ENCODE measurements around the gene CEP63.

CEP63 gene

DNA sequence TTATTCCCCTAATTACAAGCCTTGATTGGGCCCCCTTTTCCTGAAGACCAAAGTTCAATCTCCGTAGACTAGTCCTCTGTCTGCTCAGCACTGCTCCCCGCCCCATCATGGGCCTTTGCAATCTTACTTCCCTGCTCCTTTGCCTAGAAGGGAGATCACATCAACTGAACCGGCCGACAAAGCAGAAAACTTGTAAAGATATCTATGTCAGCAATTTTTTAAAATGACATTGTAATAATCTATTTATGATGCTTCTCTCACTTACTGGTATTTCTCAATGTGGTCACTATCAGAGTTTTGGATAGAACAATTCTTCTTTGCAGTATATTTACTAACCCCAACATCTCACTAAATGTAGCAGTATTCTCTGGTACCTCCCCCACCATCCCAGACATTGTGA is 17.3 kb upstream of the CEP63 start:
- no peak overlapping the region for H3K4me3 ChIP-seq (ENCODE audit: low read depth, low read length)
- DNase-seq (ENCODE audit: low read depth): no peak
- TF ChIP-seq POLR2A (IDR thresholded peaks at IDR 0.05; ENCODE audit: extremely low read depth, insufficient read length): no peak
- TF ChIP-seq, protein P1, sequence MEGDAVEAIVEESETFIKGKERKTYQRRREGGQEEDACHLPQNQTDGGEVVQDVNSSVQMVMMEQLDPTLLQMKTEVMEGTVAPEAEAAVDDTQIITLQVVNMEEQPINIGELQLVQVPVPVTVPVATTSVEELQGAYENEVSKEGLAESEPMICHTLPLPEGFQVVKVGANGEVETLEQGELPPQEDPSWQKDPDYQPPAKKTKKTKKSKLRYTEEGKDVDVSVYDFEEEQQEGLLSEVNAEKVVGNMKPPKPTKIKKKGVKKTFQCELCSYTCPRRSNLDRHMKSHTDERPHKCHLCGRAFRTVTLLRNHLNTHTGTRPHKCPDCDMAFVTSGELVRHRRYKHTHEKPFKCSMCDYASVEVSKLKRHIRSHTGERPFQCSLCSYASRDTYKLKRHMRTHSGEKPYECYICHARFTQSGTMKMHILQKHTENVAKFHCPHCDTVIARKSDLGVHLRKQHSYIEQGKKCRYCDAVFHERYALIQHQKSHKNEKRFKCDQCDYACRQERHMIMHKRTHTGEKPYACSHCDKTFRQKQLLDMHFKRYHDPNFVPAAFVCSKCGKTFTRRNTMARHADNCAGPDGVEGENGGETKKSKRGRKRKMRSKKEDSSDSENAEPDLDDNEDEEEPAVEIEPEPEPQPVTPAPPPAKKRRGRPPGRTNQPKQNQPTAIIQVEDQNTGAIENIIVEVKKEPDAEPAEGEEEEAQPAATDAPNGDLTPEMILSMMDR (IDR thresholded peaks at IDR 0.05; ENCODE audit: low read depth, low read length): no peak
- TF ChIP-seq MAX (IDR thresholded peaks at IDR 0.05; ENCODE audit: low read depth, low read length): no peak
- no peak for TF ChIP-seq MYC (IDR thresholded peaks at IDR 0.05; ENCODE audit: low read depth, low read length)

DNA sequence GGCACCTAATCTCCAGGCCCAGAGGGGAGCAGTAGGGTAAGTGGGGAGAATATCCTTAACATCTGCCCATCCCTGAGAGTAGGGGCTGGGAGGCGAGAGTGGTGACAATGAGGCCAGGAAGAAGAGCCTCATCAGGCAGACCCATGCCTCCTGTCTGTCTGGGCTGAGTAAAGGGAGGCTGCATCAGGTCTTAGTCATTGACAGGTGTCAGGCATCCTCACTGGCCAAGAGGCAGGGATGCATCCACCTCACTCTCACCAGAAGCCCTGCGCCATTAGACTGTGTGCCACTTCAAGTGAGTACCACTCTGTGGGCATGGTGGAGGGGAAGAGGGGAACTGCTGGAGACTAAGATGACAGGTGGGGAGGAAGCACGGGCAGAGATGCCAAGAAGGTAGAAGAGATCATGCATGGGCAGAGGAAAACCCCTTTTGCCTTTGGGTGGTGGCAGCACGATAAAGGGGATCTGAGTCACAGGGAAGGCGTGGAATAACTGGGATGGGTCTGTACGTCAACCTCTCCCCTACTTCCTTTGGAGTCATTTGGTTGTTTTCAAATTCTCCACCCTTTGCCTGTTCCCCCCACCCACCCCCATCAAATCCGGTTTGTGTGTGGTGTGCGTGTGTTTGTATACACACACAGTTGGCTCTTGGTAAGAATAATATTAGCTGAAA is 14.2 kb upstream of the CEP63 start:
- no peak overlapping the region for H3K4me3 ChIP-seq (ENCODE audit: low read depth, low read length)
- TF ChIP-seq MAX (IDR thresholded peaks at IDR 0.05; ENCODE audit: low read depth, low read length) (no peak), POLR2A (IDR thresholded peaks at IDR 0.05; ENCODE audit: extremely low read depth, insufficient read length) (no peak), MYC (IDR thresholded peaks at IDR 0.05; ENCODE audit: low read depth, low read length) (no peak)
- TF ChIP-seq, protein P1 (IDR thresholded peaks at IDR 0.05; ENCODE audit: low read depth, low read length): no peak
- DNase-seq (ENCODE audit: low read depth): no peak

- no peak for DNase-seq (ENCODE audit: low read depth)
- TF ChIP-seq, protein P1 (IDR thresholded peaks at IDR 0.05; ENCODE audit: low read depth, low read length): no peak
- TF ChIP-seq POLR2A (IDR thresholded peaks at IDR 0.05; ENCODE audit: extremely low read depth, insufficient read length) (no peak), MYC (IDR thresholded peaks at IDR 0.05; ENCODE audit: low read depth, low read length) (no peak), MAX (IDR thresholded peaks at IDR 0.05; ENCODE audit: low read depth, low read length) (no peak)
- H3K4me3 ChIP-seq (ENCODE audit: low read depth, low read length): no peak overlapping the region
These were observed 13.0 kb upstream of the CEP63 start for GRCh38 chr3:134472831-134473230.

DNA sequence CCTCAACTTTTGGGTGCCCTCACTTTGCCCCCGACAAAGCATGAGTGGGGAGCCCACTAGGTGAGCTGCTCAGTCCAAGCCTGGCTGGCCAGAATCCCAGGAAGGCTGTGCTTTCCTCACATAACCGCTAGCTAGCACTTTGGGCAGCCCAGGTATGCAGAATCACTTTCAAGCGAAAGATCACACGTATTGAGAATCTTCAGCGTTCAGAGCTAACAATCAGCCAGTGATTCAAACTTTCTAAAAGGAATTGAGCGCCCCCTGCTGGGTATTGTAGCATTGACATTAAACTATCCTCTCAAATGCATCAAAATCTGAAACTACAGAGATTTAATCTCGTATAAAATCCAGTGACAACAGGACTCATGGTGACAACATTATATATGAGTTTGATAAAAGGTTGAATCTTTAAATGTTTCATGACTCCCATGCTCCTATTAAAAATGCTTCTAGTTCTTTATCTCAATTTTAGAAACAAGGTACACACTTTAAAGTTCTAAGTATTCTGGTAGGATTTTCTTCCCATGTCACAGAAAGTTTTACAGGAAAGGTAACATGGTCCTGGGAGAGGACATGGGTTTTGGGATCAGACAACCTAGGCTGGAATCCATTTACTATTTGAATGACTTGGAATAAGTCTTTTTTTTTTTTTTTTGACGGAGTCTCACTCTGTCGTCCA is 11.8 kb upstream of the CEP63 start:
- H3K4me3 ChIP-seq (ENCODE audit: low read depth, low read length): no peak overlapping the region
- DNase-seq (ENCODE audit: low read depth): peak; percentile 68
- TF ChIP-seq MAX (IDR thresholded peaks at IDR 0.05; ENCODE audit: low read depth, low read length): no peak
- TF ChIP-seq, protein P1 (IDR thresholded peaks at IDR 0.05; ENCODE audit: low read depth, low read length): peak; percentile 55

DNA sequence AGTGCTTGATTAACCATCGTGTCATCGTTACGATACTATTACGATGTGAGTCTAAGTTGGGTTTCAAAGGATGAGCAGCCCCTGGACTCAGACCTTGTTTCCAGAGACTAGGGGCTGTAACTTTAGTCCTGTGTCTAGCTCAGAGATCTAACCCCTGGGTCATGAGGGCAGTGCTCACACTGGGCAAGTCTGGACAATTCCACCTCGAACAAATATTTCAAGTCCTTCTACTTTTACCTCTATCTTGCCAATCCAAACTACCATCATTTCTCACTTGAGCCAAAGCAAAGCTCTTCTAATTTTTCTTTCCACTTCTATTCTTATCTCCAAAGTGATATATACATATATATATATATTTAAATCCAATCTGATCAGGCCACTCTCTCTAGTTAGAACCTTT is 10.9 kb upstream of the CEP63 start:
- no peak for DNase-seq (ENCODE audit: low read depth)
- H3K4me3 ChIP-seq (ENCODE audit: low read depth, low read length): no peak overlapping the region
- TF ChIP-seq MAX (IDR thresholded peaks at IDR 0.05; ENCODE audit: low read depth, low read length): no peak
- TF ChIP-seq POLR2A (IDR thresholded peaks at IDR 0.05; ENCODE audit: extremely low read depth, insufficient read length): no peak
- TF ChIP-seq, protein P1 (IDR thresholded peaks at IDR 0.05; ENCODE audit: low read depth, low read length): no peak
- no peak for TF ChIP-seq MYC (IDR thresholded peaks at IDR 0.05; ENCODE audit: low read depth, low read length)

Data from NB4 (cell line).